Measurements from ENCODE around the gene ZNF593OS.

DNA sequence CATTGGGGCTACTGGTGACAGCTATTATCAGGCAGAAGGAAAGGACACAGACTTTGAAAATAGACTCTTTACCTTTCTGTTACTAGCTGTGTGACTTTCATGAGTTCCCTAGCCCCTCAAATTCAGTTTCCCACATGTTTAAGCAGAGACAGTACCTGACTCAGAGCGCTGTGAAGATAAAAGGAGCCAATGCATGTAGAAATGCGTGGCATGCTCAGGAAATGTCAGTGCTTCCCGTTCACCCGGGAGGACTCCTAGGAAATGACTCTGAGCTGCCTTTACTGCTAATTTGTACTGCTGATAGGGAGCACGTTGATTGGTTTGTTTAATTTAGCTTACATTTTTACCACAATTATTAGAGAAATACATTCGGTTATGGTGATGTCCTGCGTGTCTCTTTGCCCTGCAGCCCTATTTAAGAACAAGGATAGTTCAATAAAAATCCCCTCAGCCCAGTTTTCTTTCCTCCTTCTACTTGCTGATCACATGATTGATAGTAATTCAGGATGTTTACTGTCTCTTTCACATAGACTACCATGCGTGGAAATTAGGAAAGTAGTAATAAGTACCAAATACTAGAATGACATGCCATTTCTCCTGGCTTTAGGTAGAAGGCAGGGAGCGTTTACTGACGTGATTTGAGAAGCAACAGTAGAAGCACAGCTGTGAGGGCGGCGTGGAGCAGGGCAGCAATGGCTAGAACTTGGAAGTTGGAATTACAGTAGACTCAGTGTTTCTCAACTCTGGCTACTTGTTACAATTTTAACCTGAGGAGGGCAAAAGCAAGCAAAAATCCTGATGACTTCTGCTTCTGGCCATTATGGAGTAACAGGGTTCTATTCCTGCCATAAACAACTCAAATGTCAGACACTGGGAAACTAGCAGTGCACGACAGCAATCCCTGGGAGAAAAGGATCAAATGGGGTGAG, 44.1 kb downstream of the ZNF593OS start:
- TF ChIP-seq EZH2 (IDR thresholded peaks at IDR 0.05; ENCODE audit: borderline replicate concordance, low read depth, low read length, severe bottlenecking): no peak
- TF ChIP-seq, protein P1, sequence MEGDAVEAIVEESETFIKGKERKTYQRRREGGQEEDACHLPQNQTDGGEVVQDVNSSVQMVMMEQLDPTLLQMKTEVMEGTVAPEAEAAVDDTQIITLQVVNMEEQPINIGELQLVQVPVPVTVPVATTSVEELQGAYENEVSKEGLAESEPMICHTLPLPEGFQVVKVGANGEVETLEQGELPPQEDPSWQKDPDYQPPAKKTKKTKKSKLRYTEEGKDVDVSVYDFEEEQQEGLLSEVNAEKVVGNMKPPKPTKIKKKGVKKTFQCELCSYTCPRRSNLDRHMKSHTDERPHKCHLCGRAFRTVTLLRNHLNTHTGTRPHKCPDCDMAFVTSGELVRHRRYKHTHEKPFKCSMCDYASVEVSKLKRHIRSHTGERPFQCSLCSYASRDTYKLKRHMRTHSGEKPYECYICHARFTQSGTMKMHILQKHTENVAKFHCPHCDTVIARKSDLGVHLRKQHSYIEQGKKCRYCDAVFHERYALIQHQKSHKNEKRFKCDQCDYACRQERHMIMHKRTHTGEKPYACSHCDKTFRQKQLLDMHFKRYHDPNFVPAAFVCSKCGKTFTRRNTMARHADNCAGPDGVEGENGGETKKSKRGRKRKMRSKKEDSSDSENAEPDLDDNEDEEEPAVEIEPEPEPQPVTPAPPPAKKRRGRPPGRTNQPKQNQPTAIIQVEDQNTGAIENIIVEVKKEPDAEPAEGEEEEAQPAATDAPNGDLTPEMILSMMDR (IDR thresholded peaks at IDR 0.05; ENCODE audit: borderline replicate concordance, extremely low read depth, low read length, poor library complexity, severe bottlenecking): no peak

Measured in DND-41 (cell line).